ENCODE measurements around the gene LIPG.

Gene LIPG

GRCh38 chr18:49588171-49588570, 26.3 kb downstream of the LIPG start:
- Histone ChIP-seq H3K4me1 (ENCODE audit: control insufficient read depth, insufficient read depth, low read length) (peaks cover 10% of the 10 kb centered on the region), H3K27ac (ENCODE audit: low read depth, low read length) (no peak overlapping the region), H3K9ac (ENCODE audit: low read length) (no peak overlapping the region), H3K9me3 (ENCODE audit: control insufficient read depth, insufficient read depth, low read depth, low read length) (no peaks in the 10 kb centered on the region), H3K4me3 (ENCODE audit: low read depth, low read length) (no peak overlapping the region), H3K27me3 (ENCODE audit: control insufficient read depth, insufficient read depth, low read length) (no peaks in the 10 kb centered on the region), H3K36me3 (ENCODE audit: control insufficient read depth, insufficient read depth, low read length) (peaks cover 55% of the 10 kb centered on the region; the same call in 1 of the 2 replicates)

GRCh38 chr18:49588971-49589370, 27.1 kb downstream of the LIPG start:
- Histone ChIP-seq H3K9me3 (ENCODE audit: control insufficient read depth, insufficient read depth, low read depth, low read length) (no peaks in the 10 kb centered on the region), H3K36me3 (ENCODE audit: control insufficient read depth, insufficient read depth, low read length) (peaks cover 47% of the 10 kb centered on the region; the same call in 1 of the 2 replicates), H3K4me3 (ENCODE audit: low read depth, low read length) (no peak overlapping the region), H3K9ac (ENCODE audit: low read length) (no peak overlapping the region), H3K4me1 (ENCODE audit: control insufficient read depth, insufficient read depth, low read length) (peaks cover 10% of the 10 kb centered on the region), H3K27ac (ENCODE audit: low read depth, low read length) (no peak overlapping the region), H3K27me3 (ENCODE audit: control insufficient read depth, insufficient read depth, low read length) (no peaks in the 10 kb centered on the region)

- Histone ChIP-seq H3K36me3 (ENCODE audit: control insufficient read depth, insufficient read depth, low read length) (peaks cover 47% of the 10 kb centered on the region; the same call in 1 of the 2 replicates), H3K4me1 (ENCODE audit: control insufficient read depth, insufficient read depth, low read length) (peaks cover 6% of the 10 kb centered on the region), H3K9me3 (ENCODE audit: control insufficient read depth, insufficient read depth, low read depth, low read length) (no peaks in the 10 kb centered on the region), H3K4me3 (ENCODE audit: low read depth, low read length) (no peak overlapping the region), H3K9ac (ENCODE audit: low read length) (no peak overlapping the region), H3K27me3 (ENCODE audit: control insufficient read depth, insufficient read depth, low read length) (no peaks in the 10 kb centered on the region), H3K27ac (ENCODE audit: low read depth, low read length) (no peak overlapping the region)
Measured at GRCh38 chr18:49590608-49591007, 28.8 kb downstream of the LIPG start.

- H3K36me3 ChIP-seq (ENCODE audit: control insufficient read depth, insufficient read depth, low read length), result peaks cover 45% of the 10 kb centered on the region; the same call in 1 of the 2 replicates
- H3K9ac ChIP-seq (ENCODE audit: low read length), result no peak overlapping the region
- no peak overlapping the region for H3K4me3 ChIP-seq (ENCODE audit: low read depth, low read length)
- H3K9me3 ChIP-seq (ENCODE audit: control insufficient read depth, insufficient read depth, low read depth, low read length), result no peaks in the 10 kb centered on the region
- H3K4me1 ChIP-seq (ENCODE audit: control insufficient read depth, insufficient read depth, low read length), result no peaks in the 10 kb centered on the region
- H3K27ac ChIP-seq (ENCODE audit: low read depth, low read length), result no peak overlapping the region
- H3K27me3 ChIP-seq (ENCODE audit: control insufficient read depth, insufficient read depth, low read length), result no peaks in the 10 kb centered on the region
Measured at GRCh38 chr18:49591271-49591670, 29.4 kb downstream of the LIPG start.

- H3K4me1 ChIP-seq (ENCODE audit: control insufficient read depth, insufficient read depth, low read length), result no peaks in the 10 kb centered on the region
- H3K36me3 ChIP-seq (ENCODE audit: control insufficient read depth, insufficient read depth, low read length), result peaks cover 40% of the 10 kb centered on the region; the same call in 1 of the 2 replicates
- H3K27me3 ChIP-seq (ENCODE audit: control insufficient read depth, insufficient read depth, low read length), result no peaks in the 10 kb centered on the region
- H3K4me3 ChIP-seq (ENCODE audit: low read depth, low read length), result no peak overlapping the region
- no peak overlapping the region for H3K27ac ChIP-seq (ENCODE audit: low read depth, low read length)
- H3K9me3 ChIP-seq (ENCODE audit: control insufficient read depth, insufficient read depth, low read depth, low read length), result no peaks in the 10 kb centered on the region
- H3K9ac ChIP-seq (ENCODE audit: low read length), result no peak overlapping the region
Measured at GRCh38 chr18:49591775-49592174, 29.9 kb downstream of the LIPG start.

- Histone ChIP-seq H3K27me3 (ENCODE audit: control insufficient read depth, insufficient read depth, low read length) (no peaks in the 10 kb centered on the region), H3K4me3 (ENCODE audit: low read depth, low read length) (no peak overlapping the region), H3K4me1 (ENCODE audit: control insufficient read depth, insufficient read depth, low read length) (no peaks in the 10 kb centered on the region), H3K9ac (ENCODE audit: low read length) (no peak overlapping the region), H3K9me3 (ENCODE audit: control insufficient read depth, insufficient read depth, low read depth, low read length) (no peaks in the 10 kb centered on the region), H3K36me3 (ENCODE audit: control insufficient read depth, insufficient read depth, low read length) (peaks cover 3% of the 10 kb centered on the region; the same call in 1 of the 2 replicates), H3K27ac (ENCODE audit: low read depth, low read length) (no peak overlapping the region; the same call in 1 of the 2 replicates)
Measured at GRCh38 chr18:49596687-49597086, 34.8 kb downstream of the LIPG start.

- Histone ChIP-seq H3K4me1 (ENCODE audit: control insufficient read depth, insufficient read depth, low read length) (no peaks in the 10 kb centered on the region), H3K27ac (ENCODE audit: low read depth, low read length) (no peak overlapping the region; the same call in 1 of the 2 replicates), H3K9me3 (ENCODE audit: control insufficient read depth, insufficient read depth, low read depth, low read length) (no peaks in the 10 kb centered on the region), H3K36me3 (ENCODE audit: control insufficient read depth, insufficient read depth, low read length) (no peaks in the 10 kb centered on the region), H3K27me3 (ENCODE audit: control insufficient read depth, insufficient read depth, low read length) (no peaks in the 10 kb centered on the region), H3K4me3 (ENCODE audit: low read depth, low read length) (no peak overlapping the region), H3K9ac (ENCODE audit: low read length) (no peak overlapping the region)
Measured at GRCh38 chr18:49597157-49597931, 35.5 kb downstream of the LIPG start.

- H3K27ac ChIP-seq (ENCODE audit: low read depth, low read length), result no peak overlapping the region
- H3K27me3 ChIP-seq (ENCODE audit: control insufficient read depth, insufficient read depth, low read length), result no peaks in the 10 kb centered on the region
- H3K4me3 ChIP-seq (ENCODE audit: low read depth, low read length), result no peak overlapping the region
- H3K36me3 ChIP-seq (ENCODE audit: control insufficient read depth, insufficient read depth, low read length), result no peaks in the 10 kb centered on the region
- no peaks in the 10 kb centered on the region for H3K4me1 ChIP-seq (ENCODE audit: control insufficient read depth, insufficient read depth, low read length)
- H3K9ac ChIP-seq (ENCODE audit: low read length), result no peak overlapping the region
- peaks cover 12% of the 10 kb centered on the region; the same call in 1 of the 2 replicates for H3K9me3 ChIP-seq (ENCODE audit: control insufficient read depth, insufficient read depth, low read depth, low read length)
Measured at GRCh38 chr18:49601211-49601610, 39.4 kb downstream of the LIPG start.

GRCh38 chr18:49608366-49609255, 46.8 kb downstream of the LIPG start:
- H3K27ac ChIP-seq (ENCODE audit: low read depth, low read length), result no peak overlapping the region
- H3K36me3 ChIP-seq (ENCODE audit: control insufficient read depth, insufficient read depth, low read length), result no peaks in the 10 kb centered on the region
- no peaks in the 10 kb centered on the region for H3K27me3 ChIP-seq (ENCODE audit: control insufficient read depth, insufficient read depth, low read length)
- peaks cover 19% of the 10 kb centered on the region for H3K4me1 ChIP-seq (ENCODE audit: control insufficient read depth, insufficient read depth, low read length)
- peaks cover 20% of the 10 kb centered on the region; the same call in 1 of the 2 replicates for H3K9me3 ChIP-seq (ENCODE audit: control insufficient read depth, insufficient read depth, low read depth, low read length)
- H3K9ac ChIP-seq (ENCODE audit: low read length), result no peak overlapping the region
- H3K4me3 ChIP-seq (ENCODE audit: low read depth, low read length), result no peak overlapping the region

- Histone ChIP-seq H3K4me1 (ENCODE audit: control insufficient read depth, insufficient read depth, low read length) (peaks cover 26% of the 10 kb centered on the region), H3K27me3 (ENCODE audit: control insufficient read depth, insufficient read depth, low read length) (no peaks in the 10 kb centered on the region), H3K36me3 (ENCODE audit: control insufficient read depth, insufficient read depth, low read length) (no peaks in the 10 kb centered on the region), H3K9me3 (ENCODE audit: control insufficient read depth, insufficient read depth, low read depth, low read length) (peaks cover 20% of the 10 kb centered on the region; the same call in 1 of the 2 replicates), H3K9ac (ENCODE audit: low read length) (no peak overlapping the region), H3K27ac (ENCODE audit: low read depth, low read length) (no peak overlapping the region), H3K4me3 (ENCODE audit: low read depth, low read length) (no peak overlapping the region)
Measured at GRCh38 chr18:49609256-49610021, 47.6 kb downstream of the LIPG start.

Measured in HUES6 (cell line).